GM13977 (cell line): ENCODE measurements around the gene ZACN.
A peak's percentile ranks its signal among the peaks of the same experiment; 100 is the strongest.

Source experiments
- DNase-seq: peaks from one replicate; pipeline ENCODE4 v3.0.0; 2012; ENCODE audit warnings: low spot score
- in situ Hi-C: fragments of 300-500 bp; cut with MboI; formaldehyde crosslinking; loops from one replicate; pipeline ENCODE4 v1.12.0; 2022; ENCODE audit warnings: low sequenced_read_pairs, low pct_unique_long_range_greater_than_20kb, mixed read lengths, inconsistent platforms; ENCODE audit not compliant: unreplicated experiment
- TF ChIP-seq, protein P1 (sequence below): IDR thresholded peaks from 2 replicates; pipeline ENCODE4 v1.5.1; 2012; ENCODE audit warnings: mild to moderate bottlenecking, control low read depth; ENCODE audit not compliant: insufficient read depth; ENCODE audit errors: extremely low read depth, missing control alignments

The ZACN gene

DNA sequence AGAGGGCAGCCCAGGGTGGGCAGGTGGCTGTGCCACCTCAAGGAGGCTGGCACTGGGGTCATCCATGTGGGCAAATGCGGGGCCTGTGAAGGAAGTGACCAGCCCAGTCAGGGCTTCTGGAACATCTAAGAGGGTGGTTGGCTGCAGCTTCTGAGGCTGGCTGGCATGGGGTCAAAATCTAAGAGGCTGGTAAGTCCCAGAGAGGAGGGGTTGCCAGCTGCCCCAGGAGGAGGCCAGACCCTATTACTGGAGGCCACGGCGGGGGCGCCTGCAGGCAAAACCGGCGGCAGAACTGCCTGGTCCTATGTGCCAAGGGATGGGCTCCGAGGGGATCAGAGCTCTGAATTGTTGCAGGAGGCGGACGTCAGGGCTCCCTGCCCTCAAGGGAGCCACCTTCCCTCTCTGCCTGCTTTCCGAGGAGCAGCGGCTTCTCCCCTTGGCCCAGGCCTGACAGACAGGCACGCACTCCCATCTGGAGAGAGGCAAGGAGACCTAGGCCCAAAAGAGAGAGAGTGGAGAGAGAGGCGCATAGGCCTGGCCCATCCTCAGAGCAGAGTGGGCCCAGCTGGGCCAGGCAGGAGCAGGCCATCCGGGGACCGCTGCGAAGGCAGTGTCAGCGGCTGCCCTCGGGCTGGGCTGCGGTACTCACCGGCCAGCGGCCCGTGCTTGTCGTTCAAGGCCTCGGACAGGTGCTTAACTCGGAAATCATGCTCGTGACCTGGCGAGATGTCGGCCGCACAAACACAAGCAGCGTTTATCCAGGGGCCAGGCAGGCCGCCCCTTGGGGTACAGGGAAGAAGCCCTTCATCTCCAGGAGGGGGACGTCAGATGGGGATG lies 10.9 kb downstream of the ZACN start:
- in situ Hi-C loops, result no loop called here
- peak; percentile 8 for DNase-seq
- TF ChIP-seq, protein P1, sequence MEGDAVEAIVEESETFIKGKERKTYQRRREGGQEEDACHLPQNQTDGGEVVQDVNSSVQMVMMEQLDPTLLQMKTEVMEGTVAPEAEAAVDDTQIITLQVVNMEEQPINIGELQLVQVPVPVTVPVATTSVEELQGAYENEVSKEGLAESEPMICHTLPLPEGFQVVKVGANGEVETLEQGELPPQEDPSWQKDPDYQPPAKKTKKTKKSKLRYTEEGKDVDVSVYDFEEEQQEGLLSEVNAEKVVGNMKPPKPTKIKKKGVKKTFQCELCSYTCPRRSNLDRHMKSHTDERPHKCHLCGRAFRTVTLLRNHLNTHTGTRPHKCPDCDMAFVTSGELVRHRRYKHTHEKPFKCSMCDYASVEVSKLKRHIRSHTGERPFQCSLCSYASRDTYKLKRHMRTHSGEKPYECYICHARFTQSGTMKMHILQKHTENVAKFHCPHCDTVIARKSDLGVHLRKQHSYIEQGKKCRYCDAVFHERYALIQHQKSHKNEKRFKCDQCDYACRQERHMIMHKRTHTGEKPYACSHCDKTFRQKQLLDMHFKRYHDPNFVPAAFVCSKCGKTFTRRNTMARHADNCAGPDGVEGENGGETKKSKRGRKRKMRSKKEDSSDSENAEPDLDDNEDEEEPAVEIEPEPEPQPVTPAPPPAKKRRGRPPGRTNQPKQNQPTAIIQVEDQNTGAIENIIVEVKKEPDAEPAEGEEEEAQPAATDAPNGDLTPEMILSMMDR, result no peak

DNA sequence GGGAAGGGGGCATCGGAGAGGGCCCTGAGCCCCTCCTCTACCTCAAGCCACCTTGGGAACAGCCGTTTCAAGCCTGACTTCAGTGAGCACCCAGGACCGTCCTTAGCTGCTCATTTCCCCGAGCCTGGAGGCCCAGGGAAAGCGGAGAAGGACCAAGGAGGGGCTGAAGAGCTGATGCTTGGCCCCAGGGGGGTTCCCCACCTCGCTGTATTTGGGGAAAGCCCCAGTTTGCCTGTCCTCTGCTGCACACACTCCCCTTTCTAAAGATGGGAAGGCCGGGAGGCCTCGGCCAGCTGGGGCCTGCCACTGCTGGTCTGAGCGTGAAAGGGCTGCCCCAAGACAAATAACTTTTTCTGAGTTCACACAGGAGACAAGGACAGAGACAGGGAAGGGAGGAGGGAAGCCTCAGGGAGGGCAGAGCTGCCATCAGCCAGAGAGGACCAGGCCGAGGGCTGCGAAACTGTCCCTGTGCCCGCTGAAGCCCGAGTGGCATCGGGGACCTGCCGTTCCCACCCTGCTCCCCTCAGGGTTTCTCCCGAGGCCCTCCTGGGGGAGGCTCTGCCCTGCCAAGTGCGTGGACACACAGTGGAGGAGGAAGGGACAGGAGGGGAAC lies 11.6 kb downstream of the ZACN start:
- TF ChIP-seq, protein P1, result no peak
- in situ Hi-C loops, result no loop called here
- DNase-seq, result no peak

DNA sequence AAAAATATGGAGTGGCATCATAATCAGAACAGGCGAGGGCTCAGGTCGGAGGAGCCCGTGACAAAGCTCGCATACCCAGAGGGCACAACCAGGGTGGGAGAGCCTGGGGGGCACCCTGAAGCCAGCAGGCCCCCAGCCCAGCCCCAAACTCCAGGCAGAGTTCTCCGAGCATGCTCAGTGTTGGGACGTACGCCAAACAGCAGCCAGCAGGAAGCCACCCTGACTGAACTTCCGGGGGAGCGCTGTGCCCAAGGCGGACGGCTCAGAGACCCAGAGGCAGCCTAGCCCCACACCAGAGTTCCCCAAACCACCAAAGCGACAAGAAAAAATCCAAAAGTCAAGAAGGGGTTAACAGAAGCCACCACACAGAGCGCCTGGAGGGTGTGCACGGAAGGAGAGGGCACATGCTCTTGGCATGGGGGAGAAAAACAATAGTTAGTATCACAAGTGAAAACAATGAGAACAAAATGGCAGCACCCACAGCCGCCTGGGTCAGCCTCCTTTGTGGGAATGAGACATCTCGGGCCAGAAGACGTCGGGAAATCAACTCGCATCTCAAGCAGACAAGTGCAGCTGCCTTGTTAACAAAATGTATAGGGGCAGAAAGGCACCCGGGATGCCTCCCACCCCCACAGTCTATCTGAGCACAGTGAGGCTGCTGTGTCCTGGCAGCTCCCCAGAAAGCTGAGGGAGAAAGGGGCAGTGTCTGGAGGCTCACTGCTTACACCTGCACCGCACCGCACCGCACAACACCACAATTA lies 12.7 kb downstream of the ZACN start:
- no peak for DNase-seq
- in situ Hi-C loops, result no loop called here
- TF ChIP-seq, protein P1, result no peak

DNA sequence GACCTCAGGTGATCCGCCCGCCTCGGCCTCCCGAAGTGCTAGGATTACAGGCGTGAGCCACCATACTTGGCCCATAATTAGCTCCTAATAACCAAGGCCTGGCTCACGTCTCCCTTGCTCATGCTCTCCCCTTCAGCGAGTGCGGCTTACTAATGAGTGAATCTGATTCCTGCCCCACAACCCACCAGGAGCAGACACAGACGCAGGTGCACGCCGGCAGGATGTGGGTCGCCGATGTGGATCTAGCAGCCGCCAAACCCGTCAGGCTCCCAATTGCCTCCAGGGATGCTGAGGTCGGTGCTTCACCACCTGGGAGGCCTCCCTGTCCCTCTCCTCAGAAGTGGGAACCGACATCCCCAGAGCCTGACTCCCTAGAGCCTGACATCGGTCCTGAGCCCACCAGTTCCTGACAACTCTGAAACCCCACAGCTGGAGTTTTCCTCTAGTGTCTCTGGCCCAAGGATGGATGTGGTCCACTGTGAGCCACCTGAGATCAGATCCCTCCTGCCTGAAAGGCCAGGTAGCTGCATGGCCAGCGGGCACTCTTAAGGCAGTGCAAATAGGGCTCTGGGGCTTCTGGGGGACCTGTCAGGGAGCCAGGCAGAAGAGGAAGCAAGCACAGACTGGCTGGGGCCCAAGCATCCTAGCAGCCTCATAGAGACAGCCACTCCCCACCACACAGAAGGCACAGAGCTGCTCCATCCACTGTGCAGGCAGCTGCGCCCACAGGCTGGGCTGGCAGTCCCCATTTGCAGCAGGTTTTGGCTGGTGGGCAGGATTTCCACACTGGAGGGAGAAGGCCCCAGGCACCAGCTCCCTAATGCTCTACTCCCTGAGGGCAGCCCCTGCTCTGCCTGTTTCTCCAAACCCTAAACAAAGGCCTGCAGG lies 13.8 kb downstream of the ZACN start:
- DNase-seq, result no peak
- TF ChIP-seq, protein P1, result no peak
- in situ Hi-C loops, result no loop called here

DNA sequence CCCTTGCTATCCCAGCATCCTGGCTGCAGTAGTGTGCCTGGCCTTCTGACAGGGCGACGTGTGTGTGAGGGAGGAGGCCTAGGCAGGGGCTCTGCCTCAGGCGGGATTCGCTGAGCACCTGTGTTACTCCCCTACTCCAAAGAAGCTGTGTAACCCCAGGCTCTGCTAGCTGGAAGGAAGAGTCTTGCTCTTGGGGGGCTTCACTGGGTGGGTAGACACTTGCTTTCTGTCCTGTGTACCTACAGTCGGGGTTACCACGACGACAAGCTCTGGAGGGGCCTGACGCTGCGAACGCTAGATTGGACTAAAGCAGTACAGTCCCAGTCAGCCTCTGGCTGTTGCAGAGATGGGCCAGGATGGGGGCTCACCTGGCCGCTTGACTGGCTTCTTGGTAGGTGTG lies 15.1 kb downstream of the ZACN start:
- in situ Hi-C loops, result no loop called here
- DNase-seq, result no peak
- TF ChIP-seq, protein P1, result no peak

DNA sequence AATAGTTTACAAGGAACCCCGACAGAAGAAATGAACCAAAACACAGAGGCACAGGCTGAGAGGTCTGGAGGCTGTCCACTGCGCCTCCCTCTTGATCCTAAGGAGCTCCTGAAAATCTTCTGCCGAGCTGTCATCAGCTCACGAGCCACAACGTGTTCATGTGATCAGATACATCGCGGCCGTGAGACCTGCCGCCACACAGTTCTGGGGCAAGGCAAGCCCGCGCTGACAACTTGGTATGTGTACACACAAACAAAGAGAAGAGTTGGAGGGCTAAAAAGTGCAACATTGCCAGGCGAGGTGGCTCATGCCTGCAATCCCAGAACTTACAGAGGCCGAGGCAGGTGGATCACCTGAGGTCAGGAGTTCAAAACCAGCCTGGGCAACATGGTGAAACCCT lies 17.0 kb downstream of the ZACN start:
- TF ChIP-seq, protein P1, result no peak
- in situ Hi-C loops, result no loop called here
- DNase-seq, result no peak
